GM23338 (cell line): Measurements from ENCODE around the gene HCK. TPM values are rescaled to one million over a fixed set of nuclear protein-coding genes. Genes with fewer than 3 reads are reported as not detected.

Source experiments
- ATAC-seq: fragments of 200-7000 bp; cut with Tn5 transposase; 3 replicates; pipeline ENCODE4 v1.9.1; 2020
- DNase-seq: peaks from one replicate; pipeline ENCODE4 v3.0.0-alpha.2; 2015; ENCODE audit warnings: low spot score
- H2AFZ ChIP-seq: fragments of 200-600 bp; sonication (generic); 2 replicates; pipeline ENCODE4 v1.8.0; 2016; ENCODE audit warnings: antibody characterized with exemption, mild to moderate bottlenecking, moderate library complexity
- H3F3A ChIP-seq: fragments of 200-600 bp; sonication (generic); replicated peaks from 2 replicates; pipeline ENCODE4 v1.8.0; 2017; ENCODE audit warnings: antibody characterized with exemption, mixed run types, low read depth
- H3K27ac ChIP-seq: fragments of 200-600 bp; sonication (generic); 2 replicates; pipeline ENCODE4 v1.6.1; 2016; ENCODE audit warnings: low read depth
- H3K27me3 ChIP-seq: fragments of 200-600 bp; sonication (generic); 2 replicates; pipeline ENCODE4 v1.8.0; 2016; ENCODE audit warnings: mild to moderate bottlenecking, mixed run types, moderate library complexity; ENCODE audit not compliant: insufficient read depth
- H3K36me3 ChIP-seq: fragments of 200-600 bp; sonication (generic); 2 replicates; pipeline ENCODE4 v1.8.0; 2016; ENCODE audit warnings: mild to moderate bottlenecking; ENCODE audit not compliant: insufficient read depth
- H3K4me1 ChIP-seq: fragments of 200-600 bp; sonication (generic); 2 replicates; pipeline ENCODE4 v1.8.0; 2016; ENCODE audit warnings: mild to moderate bottlenecking, moderate library complexity; ENCODE audit not compliant: insufficient read depth
- H3K4me2 ChIP-seq: fragments of 200-600 bp; sonication (generic); 2 replicates; pipeline ENCODE4 v1.7.1; 2017; ENCODE audit warnings: mixed run types
- H3K4me3 ChIP-seq: fragments of 200-600 bp; sonication (generic); 2 replicates; pipeline ENCODE4 v1.6.1; 2016; ENCODE audit warnings: mixed run types
- H3K79me2 ChIP-seq: fragments of 200-600 bp; sonication (generic); replicated peaks from 2 replicates; pipeline ENCODE4 v1.8.0; 2017; ENCODE audit warnings: mild to moderate bottlenecking; ENCODE audit not compliant: insufficient read depth
- H3K9me2 ChIP-seq: fragments of 200-600 bp; sonication (generic); 2 replicates; pipeline ENCODE4 v1.8.0; 2017; ENCODE audit not compliant: insufficient read depth
- H4K20me1 ChIP-seq: fragments of 200-600 bp; sonication (generic); replicated peaks from 2 replicates; pipeline ENCODE4 v1.8.0; 2017; ENCODE audit warnings: mild to moderate bottlenecking; ENCODE audit not compliant: insufficient read depth
- H3K27ac Mint-ChIP-seq: 2 replicates; pipeline ENCODE4 v1.8.0; 2020; ENCODE audit warnings: inconsistent platforms, mild to moderate bottlenecking, moderate library complexity, mixed read lengths
- H3K27me3 Mint-ChIP-seq: 3 replicates; pipeline ENCODE4 v1.8.0; 2022; ENCODE audit warnings: low read depth, mild to moderate bottlenecking, moderate library complexity, mixed read lengths, inconsistent platforms; ENCODE audit not compliant: insufficient read depth, poor library complexity
- H3K36me3 Mint-ChIP-seq: 3 replicates; pipeline ENCODE4 v1.8.0; 2021; ENCODE audit warnings: low read depth, mild to moderate bottlenecking, inconsistent platforms, moderate library complexity, mixed read lengths
- H3K4me1 Mint-ChIP-seq: 3 replicates; pipeline ENCODE4 v1.8.0; 2020; ENCODE audit warnings: mild to moderate bottlenecking, inconsistent platforms, mixed read lengths
- H3K4me3 Mint-ChIP-seq: 3 replicates; pipeline ENCODE4 v1.8.0; 2021; ENCODE audit warnings: moderate library complexity, mild to moderate bottlenecking, inconsistent platforms, mixed read lengths
- H3K9me3 Mint-ChIP-seq: 3 replicates; pipeline ENCODE4 v1.8.0; 2020; ENCODE audit warnings: moderate library complexity, mild to moderate bottlenecking, inconsistent platforms, mixed read lengths
- CREB1 ChIP-seq: fragments of 250-450 bp; sonication (Bioruptor Pico); IDR thresholded peaks from 2 replicates; pipeline ENCODE4 v1.5.0; 2020; ENCODE audit warnings: low read depth, mild to moderate bottlenecking, moderate library complexity
- JUNB ChIP-seq: IDR thresholded peaks from one replicate; pipeline ENCODE4 v1.6.1; 2016; ENCODE audit warnings: antibody characterized with exemption; ENCODE audit not compliant: unreplicated experiment
- STAT1 ChIP-seq: IDR thresholded peaks from one replicate; pipeline ENCODE4 v1.6.1; 2016; ENCODE audit warnings: antibody characterized with exemption; ENCODE audit not compliant: unreplicated experiment
- ZNF331 ChIP-seq: fragments of 250-450 bp; sonication (Bioruptor Pico); IDR thresholded peaks from 2 replicates; pipeline ENCODE4 v1.5.0; 2020; ENCODE audit warnings: low read depth, mild to moderate bottlenecking, moderate library complexity
- ZNF462 ChIP-seq: fragments of 250-450 bp; sonication (Bioruptor Pico); IDR thresholded peaks from 2 replicates; pipeline ENCODE4 v1.5.0; 2020; ENCODE audit warnings: mild to moderate bottlenecking, moderate library complexity
- polyA plus RNA-seq: library from polyadenylated mRNA; unstranded; fragments of >200 nt; fragmentation: Nextera tagmentation; extraction: Ambion mirVana; gene quantifications from 2 replicates; pipeline ENCODE4 v1.2.1, GENCODE V29; 2016
- total RNA-seq: library from RNA; depleted of rRNA; stranded (reverse); fragments of >200 nt; shearing (Covaris generic); gene quantifications from 2 replicates; pipeline ENCODE4 v1.2.3, GENCODE V29; 2014

The HCK gene
- total and polyA plus RNA-seq, 2 experiments from 2014 or later = 0.97 TPM; not detected in 1

GRCh38 chr20:32111753-32112152 is 59.7 kb downstream of the HCK start:
- no peak overlapping the region for H3K27ac Mint-ChIP-seq
- H3K4me3 Mint-ChIP-seq = no peak overlapping the region; the same call in 2 of the 3 replicates
- Histone ChIP-seq H3K36me3 (no peaks in the 10 kb centered on the region), H2AFZ (no peak overlapping the region), H3K4me1 (peaks cover 21% of the 10 kb centered on the region), H3K4me3 (no peak overlapping the region), H4K20me1 (peaks cover 26% of the 10 kb centered on the region), H3K27me3 (no peaks in the 10 kb centered on the region), H3K79me2 (peaks cover 66% of the 10 kb centered on the region), H3F3A (peaks cover 5% of the 10 kb centered on the region; the same call in 1 of the 2 replicates), H3K9me2 (peaks cover 4% of the 10 kb centered on the region; the same call in 1 of the 2 replicates), H3K4me2 (no peak overlapping the region), H3K27ac (no peak overlapping the region)
- DNase-seq (no peak), ATAC-seq (no peak)
- peaks cover 6% of the 10 kb centered on the region; the same call in 2 of the 3 replicates for H3K36me3 Mint-ChIP-seq
- H3K9me3 Mint-ChIP-seq = no peaks in the 10 kb centered on the region
- peaks cover 15% of the 10 kb centered on the region for H3K4me1 Mint-ChIP-seq
- TF ChIP-seq JUNB (no peak), STAT1 (no peak), ZNF331 (no peak), ZNF462 (CRISPR knock-in tag) (no peak)
- H3K27me3 Mint-ChIP-seq = peaks cover 2% of the 10 kb centered on the region

- no peaks in the 10 kb centered on the region for H3K9me3 Mint-ChIP-seq
- H2AFZ ChIP-seq = no peak overlapping the region
- peaks cover 33% of the 10 kb centered on the region for H4K20me1 ChIP-seq
- H3K4me3 Mint-ChIP-seq = no peak overlapping the region
- H3K4me2 ChIP-seq = no peak overlapping the region
- no peak for TF ChIP-seq CREB1 (CRISPR knock-in tag)
- H3K4me1 ChIP-seq = peaks cover 22% of the 10 kb centered on the region
- H3K27me3 ChIP-seq = no peaks in the 10 kb centered on the region
- peaks cover 2% of the 10 kb centered on the region for H3K27me3 Mint-ChIP-seq
- H3K79me2 ChIP-seq = peaks cover 77% of the 10 kb centered on the region
- H3K27ac ChIP-seq = no peak overlapping the region
- peaks cover 6% of the 10 kb centered on the region; the same call in 2 of the 3 replicates for H3K36me3 Mint-ChIP-seq
- 0 out of 2 replicates have a peak, but pooled peaks cover 5% of the 10 kb centered on the region for H3F3A ChIP-seq
- H3K36me3 ChIP-seq = no peaks in the 10 kb centered on the region
- DNase-seq (no peak), ATAC-seq (no peak)
- peaks cover 4% of the 10 kb centered on the region; the same call in 1 of the 2 replicates for H3K9me2 ChIP-seq
- no peak overlapping the region for H3K4me3 ChIP-seq
- no peak overlapping the region for H3K27ac Mint-ChIP-seq
- peaks cover 16% of the 10 kb centered on the region for H3K4me1 Mint-ChIP-seq
These were observed 60.8 kb downstream of the HCK start for GRCh38 chr20:32112841-32113240.
